Middle frontal gyrus (tissue), 1 donor: ENCODE data around the gene RPL9.
"Not testable (repeated sequence)": the region's sequence is repeated elsewhere in the genome, so short reads cannot be mapped to it uniquely, and the experiment has no call there.

Source experiments
- DNase-seq: peaks from one replicate; pipeline ENCODE4 v3.0.0-alpha.2; 2015; ENCODE audit warnings: low spot score; ENCODE audit errors: extremely low spot score

Gene RPL9

GRCh38 chr4:39466747-39467146, 8.0 kb upstream of the RPL9 start:
- DNase-seq, result no peak

- no peak for DNase-seq
Observed at GRCh38 chr4:39464886-39465501, 6.3 kb upstream of the RPL9 start.

- not testable (repeated sequence) for DNase-seq
Observed at GRCh38 chr4:39458161-39458504, 589 bp downstream of the RPL9 start.

- no peak for DNase-seq
Observed at GRCh38 chr4:39456946-39457763, 1.6 kb downstream of the RPL9 start.

- no peak for DNase-seq
Observed at GRCh38 chr4:39455486-39455885, 3.2 kb downstream of the RPL9 start.

GRCh38 chr4:39453738-39454137, 5.0 kb downstream of the RPL9 start:
- no peak for DNase-seq

GRCh38 chr4:39452860-39453587, 5.7 kb downstream of the RPL9 start:
- no peak for DNase-seq

GRCh38 chr4:39452153-39452859, 6.4 kb downstream of the RPL9 start:
- no peak for DNase-seq

GRCh38 chr4:39451423-39452023, 7.2 kb downstream of the RPL9 start:
- no peak for DNase-seq

- no peak for DNase-seq
Observed at GRCh38 chr4:39450618-39451017, 8.1 kb downstream of the RPL9 start.

- no peak for DNase-seq
Observed at GRCh38 chr4:39446842-39447573, 11.7 kb downstream of the RPL9 start.

- DNase-seq, result no peak
Observed at GRCh38 chr4:39446483-39446841, 12.3 kb downstream of the RPL9 start.

- no peak for DNase-seq
Observed at GRCh38 chr4:39442998-39443397, 15.7 kb downstream of the RPL9 start.

GRCh38 chr4:39441593-39441992, 17.1 kb downstream of the RPL9 start:
- no peak for DNase-seq

- no peak for DNase-seq
Observed at GRCh38 chr4:39435659-39436563, 22.8 kb downstream of the RPL9 start.

- no peak for DNase-seq
Observed at GRCh38 chr4:39433878-39434492, 24.7 kb downstream of the RPL9 start.

GRCh38 chr4:39429476-39430334, 29.0 kb downstream of the RPL9 start:
- no peak for DNase-seq

GRCh38 chr4:39427520-39428114, 31.1 kb downstream of the RPL9 start:
- no peak for DNase-seq
